PC-9 (cell line): Measurements from ENCODE around the gene RBM38. TPM values are rescaled to one million over a fixed set of nuclear protein-coding genes. Genes with fewer than 3 reads are reported as not detected.

ENCODE experiments used
- Bru-seq: library from RNA; stranded (reverse); fragments of 400-500 nt; gene quantifications from one replicate; lab custom pipeline; 2021; lab: Mats Ljungman, UMichigan
- BruChase-seq, 2 experiments: library from RNA; stranded (reverse); fragments of 400-500 nt; gene quantifications; one replicate each; lab custom pipeline; 2021; lab: Mats Ljungman, UMichigan
- BruUV-seq: library from RNA; stranded (reverse); fragments of 400-500 nt; replicated peaks from 2 replicates; lab custom pipeline; 2021; lab: Mats Ljungman, UMichigan
- CTCF ChIA-PET: fragments of 300-600 bp; sonication (Branson Sonifier 250); formaldehyde crosslinking; loops from one replicate; lab custom pipeline; 2022; ENCODE audit warnings: antibody characterized with exemption; lab: Charles Lee
- POLR2A ChIA-PET: fragments of 300-600 bp; sonication (Branson Sonifier 250); formaldehyde crosslinking; loops from one replicate; lab custom pipeline; 2022; ENCODE audit warnings: antibody characterized with exemption; ENCODE audit not compliant: unreplicated experiment; lab: Charles Lee
- DNase-seq, 2 experiments: peaks; one replicate each; pipeline versions ENCODE4 v3.0.0 to v3.0.0-alpha.2; 2015 to 2022; ENCODE audit warnings: mixed read lengths in 1 of 2
- H2AFZ ChIP-seq: fragments of 200-600 bp; sonication (generic); 2 replicates; pipeline ENCODE4 v1.8.1; 2017; ENCODE audit warnings: antibody characterized with exemption
- H3F3A ChIP-seq: fragments of 200-600 bp; sonication (generic); 2 replicates; pipeline ENCODE4 v1.8.1; 2017; ENCODE audit warnings: antibody characterized with exemption, mild to moderate bottlenecking, low read depth; ENCODE audit not compliant: insufficient read depth
- H3K27ac ChIP-seq: fragments of 200-600 bp; sonication (generic); 2 replicates; pipeline ENCODE4 v1.6.1; 2016; ENCODE audit warnings: mixed run types
- H3K27me3 ChIP-seq: fragments of 200-600 bp; sonication (generic); 2 replicates; pipeline ENCODE4 v1.6.1; 2016; ENCODE audit warnings: low read depth, mixed run types; ENCODE audit not compliant: insufficient read depth
- H3K36me3 ChIP-seq: fragments of 200-600 bp; sonication (generic); 2 replicates; pipeline ENCODE4 v1.6.1; 2016; ENCODE audit warnings: low read depth, mixed run types
- H3K4me1 ChIP-seq: fragments of 200-600 bp; sonication (generic); replicated peaks from 2 replicates; pipeline ENCODE4 v1.6.1; 2016; ENCODE audit warnings: mixed run types; ENCODE audit not compliant: insufficient read depth
- H3K4me2 ChIP-seq: fragments of 200-600 bp; sonication (generic); 2 replicates; pipeline ENCODE4 v1.6.1; 2017; ENCODE audit warnings: mixed run types
- H3K4me3 ChIP-seq: fragments of 200-600 bp; sonication (generic); 2 replicates; pipeline ENCODE4 v1.6.1; 2016; ENCODE audit warnings: mixed run types
- H3K79me2 ChIP-seq: fragments of 200-600 bp; sonication (generic); 2 replicates; pipeline ENCODE4 v1.6.1; 2017; ENCODE audit warnings: low read depth, mixed run types
- H3K9me2 ChIP-seq: fragments of 200-600 bp; sonication (generic); 2 replicates; pipeline ENCODE4 v1.8.1; 2017; ENCODE audit warnings: mild to moderate bottlenecking; ENCODE audit not compliant: insufficient read depth
- H3K9me3 ChIP-seq: fragments of 200-600 bp; sonication (generic); 2 replicates; pipeline ENCODE4 v1.8.1; 2016; ENCODE audit warnings: low read depth; ENCODE audit not compliant: insufficient read depth
- H4K20me1 ChIP-seq: fragments of 200-600 bp; sonication (generic); 2 replicates; pipeline ENCODE4 v1.8.1; 2017; ENCODE audit not compliant: insufficient read depth
- EZH2 ChIP-seq: fragments of 200-600 bp; sonication (generic); IDR thresholded peaks from 2 replicates; pipeline ENCODE4 v1.8.0; 2017; ENCODE audit warnings: antibody characterized with exemption, low read depth
- intact Hi-C: fragments of 100-400 bp; cut with micrococcal nuclease; formaldehyde crosslinking; loops from one replicate; pipeline ENCODE4 v1.10.0; 2022; ENCODE audit not compliant: unreplicated experiment
- long read RNA-seq: library from polyadenylated mRNA; stranded (forward); transcript quantifications from one replicate; pipeline ENCODE4 v2.0.0, GENCODE V29; 2022
- total RNA-seq: library from RNA; stranded (reverse); gene quantifications from 2 replicates; pipeline ENCODE4 v1.2.3, GENCODE V29; 2021
- TF ChIP-seq, protein P1 (sequence below): fragments of 200-600 bp; sonication (generic); conservative IDR thresholded peaks from 2 replicates; pipeline ENCODE4 v1.6.1; 2017; ENCODE audit warnings: mixed run types, antibody characterized with exemption, mild to moderate bottlenecking, moderate library complexity

The RBM38 gene
- total RNA-seq: 19.3 and 25.6 TPM in 2 replicates
- percentile 54 among the genes with signal in this experiment for Bru-seq, nascent RNA
- BruChase-seq, experiment 1, labeled RNA remaining after a 2-hour chase: percentile 53 among the genes with signal in this experiment
- percentile 67 among the genes with signal in this experiment for BruChase-seq, experiment 2, labeled RNA remaining after a 6-hour chase
- long read RNA-seq, transcript RBM38-203 (4 exons, 2,382 nt): major isoform, 29 of 74 reads
- long read RNA-seq, partial matches to known transcripts: 45 of 74 reads
- long read RNA-seq, other reads (novel, unspliced or antisense): 0 of 74 reads

DNA sequence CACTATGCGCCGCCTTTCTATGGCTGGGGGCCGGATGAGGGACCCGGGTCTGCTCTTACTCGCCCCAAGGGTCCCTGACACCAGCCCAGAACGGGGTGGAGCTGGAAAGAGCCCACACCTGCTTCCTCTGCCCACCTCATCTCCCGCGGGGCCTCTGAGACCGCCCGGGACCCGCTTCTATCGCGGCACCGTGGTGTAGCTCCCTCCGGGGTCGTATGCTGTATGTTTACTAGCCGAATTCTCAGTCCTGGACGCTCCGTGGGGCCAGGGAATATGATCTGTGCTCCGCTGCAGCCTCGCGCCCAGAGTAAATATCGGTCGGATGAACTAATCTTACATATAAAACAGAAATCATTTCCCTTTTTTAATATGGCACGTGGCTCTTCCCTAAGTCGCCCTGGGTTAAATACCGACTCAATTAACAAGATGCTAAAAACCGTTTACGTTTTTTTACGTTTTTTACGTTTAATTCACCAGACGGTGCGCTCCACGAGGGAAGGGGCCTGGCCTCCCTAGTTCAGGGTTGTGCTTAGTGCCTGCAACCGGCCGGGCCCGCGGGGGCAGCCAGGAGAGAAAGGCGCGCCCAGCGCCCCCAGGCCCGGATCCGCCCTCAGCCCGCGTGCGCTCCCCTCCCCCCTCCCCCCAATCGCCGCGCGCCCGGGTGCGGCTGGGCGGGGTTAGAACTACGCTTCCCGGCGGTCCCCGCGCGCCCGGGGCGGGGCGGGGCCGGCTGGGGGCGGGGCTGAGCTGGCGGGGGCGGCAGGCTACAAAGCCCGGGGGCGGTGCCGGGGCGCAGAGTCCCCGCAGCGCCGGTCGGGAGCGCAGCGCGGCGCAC, at the start of gene RBM38:
RBM38 (plus strand) TSS at position 793 of the 835 bp plus-strand sequence. CDS start 186 bp downstream, outside the sequence.
- H3K4me3 ChIP-seq: peak within 1 kb of the TSS; percentile 80
- BruUV-seq: no TSS peak
- intact Hi-C loops: no loop called here
- peak in 1 of 2 experiments; percentile 61 for DNase-seq
- TF ChIP-seq, protein P1, sequence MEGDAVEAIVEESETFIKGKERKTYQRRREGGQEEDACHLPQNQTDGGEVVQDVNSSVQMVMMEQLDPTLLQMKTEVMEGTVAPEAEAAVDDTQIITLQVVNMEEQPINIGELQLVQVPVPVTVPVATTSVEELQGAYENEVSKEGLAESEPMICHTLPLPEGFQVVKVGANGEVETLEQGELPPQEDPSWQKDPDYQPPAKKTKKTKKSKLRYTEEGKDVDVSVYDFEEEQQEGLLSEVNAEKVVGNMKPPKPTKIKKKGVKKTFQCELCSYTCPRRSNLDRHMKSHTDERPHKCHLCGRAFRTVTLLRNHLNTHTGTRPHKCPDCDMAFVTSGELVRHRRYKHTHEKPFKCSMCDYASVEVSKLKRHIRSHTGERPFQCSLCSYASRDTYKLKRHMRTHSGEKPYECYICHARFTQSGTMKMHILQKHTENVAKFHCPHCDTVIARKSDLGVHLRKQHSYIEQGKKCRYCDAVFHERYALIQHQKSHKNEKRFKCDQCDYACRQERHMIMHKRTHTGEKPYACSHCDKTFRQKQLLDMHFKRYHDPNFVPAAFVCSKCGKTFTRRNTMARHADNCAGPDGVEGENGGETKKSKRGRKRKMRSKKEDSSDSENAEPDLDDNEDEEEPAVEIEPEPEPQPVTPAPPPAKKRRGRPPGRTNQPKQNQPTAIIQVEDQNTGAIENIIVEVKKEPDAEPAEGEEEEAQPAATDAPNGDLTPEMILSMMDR: no peak
- TF ChIP-seq EZH2: no peak
- H3K4me2 ChIP-seq: peak within 1 kb of the TSS; percentile 83
- no peaks in the 10 kb centered on the region for H3K36me3 ChIP-seq
- POLR2A ChIA-PET: interaction anchor here (0.5 to 0.6 kb wide), 3 partner anchors 36 to 58 kb away, joined by 3 to 4 read pairs (median 3); no protein-coding TSS in a partner anchor
- no peaks in the 10 kb centered on the region for H3K9me3 ChIP-seq
- peaks cover 13% of the 10 kb centered on the region; the same call in 1 of the 2 replicates for H3F3A ChIP-seq
- CTCF ChIA-PET: interaction anchor here (0.7 to 1.3 kb wide), 2 partner anchors 83 to 227 kb away, joined by 3 read pairs; no protein-coding TSS in a partner anchor
- H3K79me2 ChIP-seq: no peaks in the 10 kb centered on the region
- no peaks in the 10 kb centered on the region for H3K27me3 ChIP-seq
- H3K4me1 ChIP-seq: peaks cover 12% of the 10 kb centered on the region
- no peak within 1 kb of the TSS for H3K27ac ChIP-seq
- H2AFZ ChIP-seq: peak within 1 kb of the TSS; percentile 92
- H3K9me2 ChIP-seq: no peaks in the 10 kb centered on the region
- 0 out of 2 replicates have a peak, but pooled peaks cover 7% of the 10 kb centered on the region for H4K20me1 ChIP-seq

DNA sequence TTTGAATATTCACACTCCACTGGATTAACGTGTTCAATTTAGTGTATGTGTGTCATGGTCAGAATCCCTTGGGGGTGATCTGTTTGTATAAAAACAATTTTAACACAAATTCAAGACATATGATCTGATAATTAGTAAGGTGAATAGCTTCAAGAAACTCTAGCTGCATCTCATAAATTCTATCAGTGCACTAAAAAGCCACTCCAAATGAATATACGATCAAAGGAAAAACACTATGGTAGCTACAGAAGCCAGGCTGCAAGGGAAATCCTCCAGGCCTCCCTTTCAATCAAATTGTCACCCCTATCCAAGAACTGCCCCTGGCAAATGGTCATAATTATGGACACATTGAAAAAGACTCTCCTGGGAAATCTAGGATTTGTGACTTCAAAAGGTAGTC, 49.5 kb upstream of the RBM38 start:
- no peak overlapping the region for H3K27ac ChIP-seq
- no peak overlapping the region for H3K4me3 ChIP-seq
- no peak overlapping the region for H2AFZ ChIP-seq
- intact Hi-C loops: no loop called here
- H4K20me1 ChIP-seq: no peaks in the 10 kb centered on the region
- H3K9me2 ChIP-seq: no peaks in the 10 kb centered on the region
- CTCF ChIA-PET: no interaction called here
- POLR2A ChIA-PET: no interaction called here
- no peaks in the 10 kb centered on the region for H3K36me3 ChIP-seq
- TF ChIP-seq, protein P1: no peak
- H3K9me3 ChIP-seq: no peaks in the 10 kb centered on the region
- BruUV-seq: no TSS peak
- H3K4me2 ChIP-seq: no peak overlapping the region
- no peaks in the 10 kb centered on the region for H3K27me3 ChIP-seq
- H3K79me2 ChIP-seq: no peaks in the 10 kb centered on the region
- H3F3A ChIP-seq: no peaks in the 10 kb centered on the region
- no peak for DNase-seq
- H3K4me1 ChIP-seq: peaks cover 10% of the 10 kb centered on the region; the same call in 1 of the 2 replicates

DNA sequence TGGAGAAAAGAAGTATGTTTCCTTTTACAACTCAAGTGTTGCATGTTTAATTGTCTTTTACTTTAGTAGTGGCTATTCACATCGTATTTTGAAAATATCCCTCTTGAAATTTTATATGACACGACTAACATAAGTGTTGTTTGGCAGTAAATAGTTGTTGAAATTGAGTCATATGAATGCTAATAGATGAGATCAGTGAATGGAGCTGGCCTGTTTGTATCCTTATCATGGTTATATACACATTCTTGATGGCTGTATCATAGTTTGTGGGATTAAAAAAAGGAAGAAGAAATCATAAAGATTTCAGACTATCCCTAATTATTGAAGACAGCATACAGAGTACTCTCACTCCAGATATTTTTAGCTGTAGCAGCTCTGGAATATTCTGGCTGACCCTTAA, 48.4 kb upstream of the RBM38 start:
- no peak overlapping the region for H3K27ac ChIP-seq
- intact Hi-C loops: no loop called here
- no peak overlapping the region for H3K4me3 ChIP-seq
- no TSS peak for BruUV-seq
- no peaks in the 10 kb centered on the region for H3K9me3 ChIP-seq
- peak in 1 of 2 experiments; percentile 81 for DNase-seq
- H3K79me2 ChIP-seq: no peaks in the 10 kb centered on the region
- CTCF ChIA-PET: interaction anchor here (0.7 kb wide), 1 partner anchor 11 kb away, joined by 3 read pairs; no protein-coding TSS in a partner anchor
- H3K9me2 ChIP-seq: no peaks in the 10 kb centered on the region
- H3K27me3 ChIP-seq: no peaks in the 10 kb centered on the region
- no peak overlapping the region for H3K4me2 ChIP-seq
- TF ChIP-seq EZH2: no peak
- TF ChIP-seq, protein P1: no peak
- no peaks in the 10 kb centered on the region for H3F3A ChIP-seq
- H2AFZ ChIP-seq: no peak overlapping the region
- no peaks in the 10 kb centered on the region for H4K20me1 ChIP-seq
- POLR2A ChIA-PET: no interaction called here
- peaks cover 10% of the 10 kb centered on the region; the same call in 1 of the 2 replicates for H3K4me1 ChIP-seq
- H3K36me3 ChIP-seq: no peaks in the 10 kb centered on the region
